GM18499 (cell line): Measurements from ENCODE around the gene TPCN2.

Source experiments
- ATAC-seq: cut with Tn5 transposase; IDR thresholded peaks from one replicate; pipeline ENCODE4 v1.9.1; 2021; ENCODE audit warnings: moderate number of reproducible peaks; ENCODE audit not compliant: insufficient read depth, unreplicated experiment

The TPCN2 gene

GRCh38 chr11:69087133-69087524 is 38.4 kb downstream of the TPCN2 start:
- ATAC-seq = no peak

GRCh38 chr11:69087811-69088210 is 39.1 kb downstream of the TPCN2 start:
- ATAC-seq = no peak

GRCh38 chr11:69088676-69089146 is 40.0 kb downstream of the TPCN2 start:
- ATAC-seq = no peak

- no peak for ATAC-seq
These were observed 40.5 kb downstream of the TPCN2 start for GRCh38 chr11:69089258-69089657.

- no peak for ATAC-seq
These were observed 43.0 kb downstream of the TPCN2 start for GRCh38 chr11:69091638-69092165.

GRCh38 chr11:69092263-69092662 is 43.5 kb downstream of the TPCN2 start:
- no peak for ATAC-seq

GRCh38 chr11:69093106-69093505 is 44.4 kb downstream of the TPCN2 start:
- no peak for ATAC-seq

- no peak for ATAC-seq
These were observed 45.6 kb downstream of the TPCN2 start for GRCh38 chr11:69094111-69094914.

GRCh38 chr11:69094915-69095290 is 46.2 kb downstream of the TPCN2 start:
- ATAC-seq = no peak

- ATAC-seq = no peak
These were observed 46.6 kb downstream of the TPCN2 start for GRCh38 chr11:69095300-69095699.

GRCh38 chr11:69096473-69096872 is 47.7 kb downstream of the TPCN2 start:
- ATAC-seq = no peak

- ATAC-seq = no peak
These were observed 48.5 kb downstream of the TPCN2 start for GRCh38 chr11:69097263-69097662.

- no peak for ATAC-seq
These were observed 50.4 kb downstream of the TPCN2 start for GRCh38 chr11:69099180-69099579.

- no peak for ATAC-seq
These were observed 51.9 kb downstream of the TPCN2 start for GRCh38 chr11:69100454-69101114.

- ATAC-seq = no peak
These were observed 52.5 kb downstream of the TPCN2 start for GRCh38 chr11:69101115-69101791.

- no peak for ATAC-seq
These were observed 53.3 kb downstream of the TPCN2 start for GRCh38 chr11:69101792-69102695.

GRCh38 chr11:69102732-69103615 is 54.2 kb downstream of the TPCN2 start:
- no peak for ATAC-seq

- no peak for ATAC-seq
These were observed 55.6 kb downstream of the TPCN2 start for GRCh38 chr11:69104212-69104855.
